Pancreas (tissue), 10 donors: ENCODE data around the gene ANXA3. TPM values are rescaled to one million over a fixed set of nuclear protein-coding genes. Genes with fewer than 3 reads are reported as not detected.

Source experiments
- ATAC-seq, 4 donors: fragments of 200-7000 bp; cut with Tn5 transposase; one replicate each; pipeline versions ENCODE4 v1.8.0 to v1.9.1; 2020; ENCODE audit warnings: mild to moderate bottlenecking in 4 of 4, moderate library complexity in 4 of 4
- DNase-seq, 6 donors: peaks; one replicate each; pipeline ENCODE4 v3.0.0-alpha.2; 2020
- FAIRE-seq: peaks from 2 replicates; lab custom pipeline; 2012; peaks lifted over from hg19 to GRCh38; lab: Jason Lieb, UNC
- H3K27ac ChIP-seq, 4 donors: fragments of 200-600 bp; sonication (generic); 1 replicate in 3 of 4; 2 replicates in 1 of 4; pipeline versions ENCODE4 v1.5.0 to v1.8.0; 2020
- H3K27me3 ChIP-seq, 4 donors: fragments of 200-600 bp; one replicate each; pipeline ENCODE4 v1.8.0; 2021
- H3K36me3 ChIP-seq, 3 donors: fragments of 200-600 bp; sonication (generic) in 1 of 3; one replicate each; pipeline versions ENCODE4 v1.5.0 to v1.8.0; 2020 to 2021
- H3K4me1 ChIP-seq, 3 donors: fragments of 200-600 bp; one replicate each; pipeline ENCODE4 v1.8.0; 2021
- H3K4me3 ChIP-seq, 4 donors: fragments of 200-600 bp; sonication (generic) in 2 of 4; one replicate each; pipeline versions ENCODE4 v1.5.0 to v1.8.0; 2020 to 2021
- H3K9me3 ChIP-seq, 4 donors: fragments of 200-600 bp; one replicate each; pipeline ENCODE4 v1.8.0; 2021
- WGBS, 2 donors: extraction: QIAGEN DNeasy Blood & Tissue Kit; methylation state at CpG; one replicate each; pipeline ENCODE4 v1.1.7; 2013; 5-methylcytosine and 5-hydroxymethylcytosine counted together
- intact Hi-C, 3 donors: fragments of 100-400 bp; cut with DNase I; formaldehyde crosslinking; loops; one replicate each; pipeline versions ENCODE4 v1.11.1 to v1.14.2; 2022
- polyA plus RNA-seq, 2 donors: library from polyadenylated mRNA; stranded (reverse); fragments of 200-250 nt; gene quantifications; one replicate each; pipeline ENCODE4 v1.2.3, GENCODE V29; 2013
- total RNA-seq, 6 donors: library from RNA; stranded (reverse); fragmentation: NEBNext Ultra II Directional in 4 of 6; extraction: Animal tissue kit (Norgen Biotek cat#: 25700) in 4 of 6; gene quantifications; one replicate each; pipeline versions ENCODE4 v1.2.1 to v1.2.4, GENCODE V29; 2021 to 2023
- TF ChIP-seq, protein P1 (sequence below), 4 donors: fragments of 200-600 bp; sonication (generic) in 3 of 4; IDR thresholded peaks; one replicate each; pipeline versions ENCODE4 v1.5.0 to v1.8.0; 2021; ENCODE audit warnings: antibody characterized with exemption in 4 of 4
- donor health status: healthy with polysubstance abuse.
- donor health status: DM: no; HTN: no; CAD: no; lungs with moderate emphysema.
- donor health status: DM: no; HTN: no; CAD: no.
- donor health status: control.
- donor health status: control.
- donor health status: Bipolar disorder and iron deficiency.
- donor health status: DM: yes; HTN: yes; CAD: no.
- donor health status: DM: no; HTN: no; CAD: no.
- donor health status: DM: no; HTN: no; CAD: no.
- donor health status: DM: yes; HTN: yes; CAD: no.

Gene ANXA3
- total and polyA plus RNA-seq, 8 donors = 18.7 to 64.8 (median 29.6) TPM

DNA sequence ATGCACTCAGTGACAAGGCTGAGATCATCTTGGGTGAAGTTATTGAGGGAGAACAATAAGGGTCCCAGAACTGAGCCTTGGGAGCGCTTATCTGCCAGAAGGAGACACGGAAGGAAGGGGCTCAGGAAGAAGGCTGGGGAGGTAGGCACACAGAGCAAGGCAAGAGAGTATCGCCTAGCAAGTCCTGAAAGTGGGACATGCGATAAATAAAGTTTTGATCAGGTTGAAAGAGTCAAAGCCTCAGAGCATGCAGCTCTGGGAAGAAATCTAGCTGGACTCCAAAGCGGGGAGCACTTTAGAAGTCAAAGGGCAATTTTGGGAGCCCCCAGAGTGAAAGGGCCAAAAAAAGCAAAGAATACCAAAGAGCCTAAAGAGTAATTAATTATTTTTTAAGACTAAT, 17.7 kb upstream of the ANXA3 start:
- H3K27me3 ChIP-seq = no peaks in the 10 kb centered on the region
- H3K4me3 ChIP-seq = no peak overlapping the region
- intact Hi-C loops = no loop called here
- TF ChIP-seq, protein P1, sequence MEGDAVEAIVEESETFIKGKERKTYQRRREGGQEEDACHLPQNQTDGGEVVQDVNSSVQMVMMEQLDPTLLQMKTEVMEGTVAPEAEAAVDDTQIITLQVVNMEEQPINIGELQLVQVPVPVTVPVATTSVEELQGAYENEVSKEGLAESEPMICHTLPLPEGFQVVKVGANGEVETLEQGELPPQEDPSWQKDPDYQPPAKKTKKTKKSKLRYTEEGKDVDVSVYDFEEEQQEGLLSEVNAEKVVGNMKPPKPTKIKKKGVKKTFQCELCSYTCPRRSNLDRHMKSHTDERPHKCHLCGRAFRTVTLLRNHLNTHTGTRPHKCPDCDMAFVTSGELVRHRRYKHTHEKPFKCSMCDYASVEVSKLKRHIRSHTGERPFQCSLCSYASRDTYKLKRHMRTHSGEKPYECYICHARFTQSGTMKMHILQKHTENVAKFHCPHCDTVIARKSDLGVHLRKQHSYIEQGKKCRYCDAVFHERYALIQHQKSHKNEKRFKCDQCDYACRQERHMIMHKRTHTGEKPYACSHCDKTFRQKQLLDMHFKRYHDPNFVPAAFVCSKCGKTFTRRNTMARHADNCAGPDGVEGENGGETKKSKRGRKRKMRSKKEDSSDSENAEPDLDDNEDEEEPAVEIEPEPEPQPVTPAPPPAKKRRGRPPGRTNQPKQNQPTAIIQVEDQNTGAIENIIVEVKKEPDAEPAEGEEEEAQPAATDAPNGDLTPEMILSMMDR (IDR thresholded peaks at IDR 0.05) = no peak
- H3K36me3 ChIP-seq = no peaks in the 10 kb centered on the region
- H3K9me3 ChIP-seq = no peaks in the 10 kb centered on the region
- peak in 1 of 4 donors; percentile 16 for ATAC-seq
- 73 to 94% methylated on average over 5 of the region's 5 CpGs for WGBS, 2 donors
- peak overlapping the region; percentile 35 to 73 (median 57) for H3K27ac ChIP-seq
- H3K4me1 ChIP-seq = no peaks in the 10 kb centered on the region
- FAIRE-seq = no peak
- no peak for DNase-seq

DNA sequence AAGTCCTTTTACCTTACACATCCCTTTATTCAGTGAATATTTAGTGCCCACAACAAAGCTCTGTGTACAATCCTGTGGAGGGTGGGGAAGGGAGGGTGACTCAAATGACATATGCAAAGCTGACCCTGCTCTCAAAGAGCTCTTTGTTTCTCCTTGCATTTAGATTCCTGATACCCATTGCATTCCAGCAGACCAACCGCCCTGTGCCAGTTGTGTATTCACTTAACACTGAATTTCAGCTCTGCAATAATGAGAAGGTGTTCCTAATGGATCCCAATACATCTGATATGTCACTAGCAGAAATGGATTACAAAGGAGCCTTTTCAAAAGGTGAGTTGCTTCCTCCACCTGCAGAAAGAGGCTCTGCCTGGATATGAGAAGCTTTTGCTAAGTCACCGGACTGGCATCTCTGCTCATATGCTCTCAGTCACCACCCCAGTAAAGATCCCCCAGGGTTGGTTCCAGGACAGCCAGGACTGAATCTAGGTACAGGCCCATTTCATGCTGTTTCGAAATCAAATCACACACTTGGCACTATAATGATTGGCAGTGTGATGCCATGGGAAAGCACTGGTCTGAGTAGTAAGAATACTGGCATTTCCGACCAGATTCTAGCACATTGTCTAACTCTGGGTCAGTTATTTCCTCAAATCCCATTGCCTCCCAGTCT, 17.1 kb upstream of the ANXA3 start:
- H3K4me1 ChIP-seq = no peaks in the 10 kb centered on the region
- no peaks in the 10 kb centered on the region for H3K9me3 ChIP-seq
- DNase-seq = peak in 2 of 6 donors; percentile 18 to 32
- no peak overlapping the region for H3K4me3 ChIP-seq
- peak overlapping the region; percentile 35 to 73 (median 57) for H3K27ac ChIP-seq
- no peaks in the 10 kb centered on the region for H3K36me3 ChIP-seq
- peak; percentile 80 to 95 (median 88) for ATAC-seq
- TF ChIP-seq, protein P1 (IDR thresholded peaks at IDR 0.05) = no peak
- FAIRE-seq = no peak
- H3K27me3 ChIP-seq = no peaks in the 10 kb centered on the region
- WGBS, 2 donors = 66 to 70% methylated on average over 4 of the region's 4 CpGs
- intact Hi-C loops = no loop called here

DNA sequence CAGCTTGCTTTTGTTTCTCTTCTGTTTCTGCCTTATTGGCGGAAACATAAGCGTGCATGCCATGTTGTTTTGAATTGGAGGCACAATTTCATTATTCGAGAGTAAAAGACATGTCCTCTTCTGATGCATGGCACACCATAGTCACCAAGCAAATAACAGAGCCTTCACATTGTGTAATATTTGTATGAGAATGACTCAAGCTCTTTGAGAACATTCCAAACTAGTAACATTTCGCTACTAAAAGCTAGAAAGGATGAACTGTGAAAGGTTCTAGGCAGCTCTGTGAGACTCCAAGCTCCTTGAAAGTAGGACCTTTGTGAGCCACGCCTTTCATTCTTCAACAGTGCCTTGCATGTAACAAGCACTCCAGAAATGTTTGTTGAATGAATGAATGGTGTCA, 9.2 kb upstream of the ANXA3 start:
- Histone ChIP-seq H3K36me3 (no peaks in the 10 kb centered on the region), H3K4me3 (no peak overlapping the region), H3K4me1 (peaks cover 5 to 18% (median 14%) of the 10 kb centered on the region in 3 donors), H3K9me3 (no peaks in the 10 kb centered on the region), H3K27ac (no peak overlapping the region), H3K27me3 (no peaks in the 10 kb centered on the region)
- ATAC-seq = peak in 1 of 4 donors; percentile 33
- WGBS, 2 donors = 89 to 95% methylated on average over 5 of the region's 5 CpGs
- DNase-seq = no peak
- TF ChIP-seq, protein P1 (IDR thresholded peaks at IDR 0.05) = no peak
- FAIRE-seq = no peak
- intact Hi-C loops = no loop called here

DNA sequence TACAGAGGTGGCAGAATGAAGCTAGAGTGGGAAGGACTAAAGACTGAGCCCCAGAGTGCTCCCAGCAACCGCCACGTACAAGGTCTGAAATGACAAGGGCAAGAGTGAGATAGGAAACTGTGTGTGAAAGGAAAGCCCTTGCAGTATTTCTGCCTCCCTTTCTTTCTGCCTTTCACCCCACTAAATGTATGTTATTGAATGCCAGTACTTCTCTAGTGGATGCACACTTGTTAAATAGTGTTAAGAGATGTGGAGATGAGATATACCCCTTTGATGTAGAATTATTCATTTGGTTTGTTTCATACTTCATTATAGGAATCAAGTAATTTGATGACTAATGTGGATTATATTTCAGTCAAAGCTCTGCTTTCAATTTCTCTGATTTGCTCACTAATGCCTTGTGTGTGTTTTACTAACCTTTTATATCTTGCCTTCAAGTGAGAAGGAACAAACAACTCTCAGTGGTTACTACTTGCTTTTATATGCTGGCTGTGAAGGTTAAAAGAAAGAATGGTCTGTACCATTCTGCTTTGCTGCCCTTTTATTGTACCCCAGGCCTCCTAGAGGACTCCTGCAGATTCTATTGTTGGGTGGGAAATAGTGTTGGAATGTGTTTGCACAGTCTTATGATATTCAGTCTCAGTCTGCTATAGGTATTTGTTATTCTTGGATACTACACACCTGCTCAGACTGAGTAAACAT, 8.0 kb upstream of the ANXA3 start:
- Histone ChIP-seq H3K4me3 (no peak overlapping the region), H3K4me1 (peaks cover 5 to 18% (median 14%) of the 10 kb centered on the region in 3 donors), H3K9me3 (no peaks in the 10 kb centered on the region), H3K36me3 (no peaks in the 10 kb centered on the region), H3K27me3 (no peaks in the 10 kb centered on the region), H3K27ac (peak overlapping the region in 1 of 4 donors; percentile 23)
- intact Hi-C loops = no loop called here
- ATAC-seq = peak in 2 of 4 donors; percentile 45 to 75
- no peak for FAIRE-seq
- 47 to 49% methylated on average over 2 of the region's 2 CpGs for WGBS, 2 donors
- no peak for DNase-seq
- TF ChIP-seq, protein P1 (IDR thresholded peaks at IDR 0.05) = no peak
